Smooth muscle cell of the brain vasculature (primary cell): ENCODE data around the gene TRIM50.
"Not testable (repeated sequence)": the region's sequence is repeated elsewhere in the genome, so short reads cannot be mapped to it uniquely, and the experiment has no call there.

Experiments
- DNase-seq: peaks from one replicate; pipeline ENCODE4 v3.0.0-alpha.2; 2012; ENCODE audit warnings: low read depth, low spot score

TRIM50 gene

DNA sequence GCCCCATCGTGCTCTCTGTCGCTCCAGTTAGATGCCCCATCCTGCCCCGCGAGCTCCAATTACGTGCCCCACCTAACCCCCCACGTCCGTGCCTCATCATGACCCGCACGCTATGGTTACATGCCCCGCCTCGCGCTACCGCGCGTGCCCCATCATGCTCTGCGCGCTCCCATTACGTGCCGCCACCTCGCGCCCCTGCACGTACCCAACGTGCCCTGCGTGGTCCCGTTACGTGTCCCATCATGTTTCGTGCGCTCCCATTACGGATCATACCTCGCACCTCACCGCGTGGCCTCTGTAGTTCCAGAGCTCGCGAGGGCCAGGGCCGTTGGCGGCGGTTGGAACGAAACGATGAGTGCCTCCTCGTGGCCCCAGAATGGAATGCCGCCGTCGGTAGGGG is at the start of gene TRIM50, which contains the start of gene FKBP6:
Gene TRIM50, minus strand, starts transcription at position 161 of the 400 bp plus-strand sequence. CDS start 3,295 bp downstream, outside the sequence.
Gene FKBP6, plus strand, starts transcription at position 240 of the 400 bp plus-strand sequence. CDS start 268 bp downstream, outside the sequence.
- DNase-seq: not testable (repeated sequence)

DNA sequence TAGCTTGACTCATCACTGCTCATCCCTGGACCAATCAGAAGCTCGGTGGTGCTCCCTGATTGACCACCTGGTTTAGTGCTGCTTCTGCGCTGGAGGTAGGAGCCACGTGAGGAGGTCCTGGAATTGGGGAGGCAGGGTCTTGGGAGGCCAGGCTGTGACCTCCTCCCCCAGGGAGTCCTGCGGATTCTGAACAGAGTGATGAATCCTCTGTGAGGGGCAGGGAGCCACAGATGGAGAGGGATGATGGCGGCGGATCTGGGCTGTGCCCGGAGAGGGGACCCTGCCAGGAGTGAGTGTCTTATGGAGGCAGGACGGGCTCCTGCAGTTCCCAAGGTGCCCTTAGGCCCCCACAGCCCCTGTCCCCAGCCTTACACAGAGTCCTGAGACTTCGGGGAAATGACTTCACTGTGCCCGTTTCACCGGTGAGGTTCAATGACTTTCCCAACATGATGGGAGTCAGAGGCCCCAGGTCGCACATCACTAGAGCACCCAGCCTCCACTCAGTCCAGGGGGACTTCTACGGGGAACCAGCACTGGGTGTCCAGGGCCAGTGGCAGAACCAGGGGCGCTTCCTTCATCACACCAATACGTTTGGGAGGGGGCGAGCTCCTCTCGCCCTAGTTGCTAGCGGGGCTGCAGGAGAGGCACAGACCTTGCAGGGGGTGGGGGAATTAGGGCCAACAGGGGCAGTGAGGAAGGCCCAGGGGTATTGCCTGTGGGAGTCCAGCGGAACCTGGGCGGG is 49.0 kb upstream of the TRIM50 start:
- no peak for DNase-seq

DNA sequence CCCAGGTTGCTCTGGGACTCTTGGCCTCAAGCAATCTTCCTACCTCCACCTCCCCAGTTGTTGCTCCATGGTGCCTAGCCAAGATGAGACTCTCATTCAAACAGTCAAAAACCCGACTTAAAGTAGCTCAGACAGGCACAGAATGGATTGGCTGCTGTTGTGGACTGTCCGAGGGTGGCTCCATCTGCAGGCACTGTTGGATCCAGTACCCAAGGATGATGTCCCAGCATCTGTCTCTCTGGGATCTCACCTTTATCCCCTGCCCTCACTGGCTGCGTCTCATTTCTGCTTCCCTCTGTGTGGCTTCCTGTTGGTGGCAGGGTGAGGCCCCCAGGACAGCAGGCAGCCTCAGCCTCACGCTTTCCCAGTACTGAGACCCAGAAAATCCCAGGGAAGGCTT is 48.4 kb upstream of the TRIM50 start:
- not testable (repeated sequence) for DNase-seq

DNA sequence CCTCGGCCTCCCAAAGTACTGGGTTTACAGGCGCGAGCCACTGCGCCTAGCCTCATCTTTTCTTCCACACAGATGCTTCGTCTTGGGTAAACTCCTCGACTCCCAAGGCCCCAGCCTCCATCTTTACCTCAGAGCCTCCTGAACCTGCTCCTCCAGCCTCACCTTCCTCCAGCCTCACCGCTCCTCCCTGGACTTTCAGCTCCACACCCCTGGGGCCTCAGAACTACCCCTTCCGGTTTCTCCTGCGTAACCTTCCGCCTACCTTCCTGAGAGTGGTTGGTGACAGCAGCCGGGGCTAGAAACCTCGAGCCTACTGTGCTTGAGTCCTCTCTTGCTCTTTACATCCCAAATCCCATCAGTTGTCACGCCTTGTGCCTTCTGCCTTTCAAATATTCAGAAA is 45.9 kb upstream of the TRIM50 start:
- DNase-seq: no peak

DNA sequence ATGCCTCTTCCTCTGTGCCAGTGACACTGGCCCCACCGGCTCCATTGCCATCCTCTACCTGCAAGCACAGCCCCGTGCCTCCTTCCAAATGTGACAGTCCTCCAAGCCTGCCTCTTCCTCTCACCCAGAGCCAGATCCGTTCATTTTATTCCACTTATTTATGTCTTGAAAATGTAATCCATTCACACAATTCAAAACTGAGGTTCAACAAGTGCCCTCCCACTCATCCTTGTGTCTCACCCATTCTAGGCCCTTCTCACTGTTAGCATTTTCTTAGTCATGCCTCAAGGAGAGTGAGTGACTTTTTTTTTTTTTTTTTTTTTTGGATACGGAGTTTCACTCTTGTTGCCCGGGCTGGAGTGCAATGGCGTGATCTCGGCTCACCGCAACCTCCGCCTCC is 41.7 kb upstream of the TRIM50 start:
- no peak for DNase-seq

DNA sequence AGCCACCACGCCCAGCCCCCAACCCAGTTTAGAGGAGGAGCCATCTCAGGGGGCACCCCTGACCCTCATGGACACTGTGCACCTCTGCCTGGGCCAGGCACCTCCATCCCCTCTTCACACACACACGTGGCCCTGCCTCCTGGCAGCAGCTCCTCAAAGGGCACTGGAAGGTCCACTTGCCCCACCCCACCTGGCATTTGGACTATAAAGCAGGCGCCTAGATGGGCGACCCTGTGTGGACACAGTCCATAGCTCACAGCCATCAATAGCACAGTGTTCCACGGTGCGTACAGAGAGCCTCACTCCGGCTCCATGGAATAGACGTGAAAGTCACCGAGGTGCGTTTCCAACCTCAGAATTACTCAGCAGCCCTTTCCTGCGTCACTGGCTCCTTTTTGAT is 41.1 kb upstream of the TRIM50 start:
- DNase-seq: no peak

DNA sequence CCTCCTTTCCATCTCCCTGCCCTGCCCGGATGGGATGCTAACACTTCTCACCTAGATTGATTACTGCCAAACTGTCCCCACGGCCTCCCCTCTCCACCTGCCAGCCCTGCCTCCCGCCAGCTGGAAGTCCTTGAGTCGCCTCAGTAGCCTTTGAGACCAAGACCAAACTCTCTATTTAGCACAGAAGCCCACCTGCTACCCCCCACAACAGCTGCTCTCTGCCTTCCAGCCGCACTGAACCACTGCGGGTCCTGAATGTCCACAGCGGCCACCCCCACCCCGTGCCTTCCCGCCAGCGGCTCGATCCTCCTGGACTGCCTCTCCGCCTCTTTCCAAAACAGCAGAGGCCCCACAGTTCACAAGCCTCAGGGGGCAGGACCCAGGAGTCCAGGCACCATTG is 39.1 kb upstream of the TRIM50 start:
- no peak for DNase-seq

DNA sequence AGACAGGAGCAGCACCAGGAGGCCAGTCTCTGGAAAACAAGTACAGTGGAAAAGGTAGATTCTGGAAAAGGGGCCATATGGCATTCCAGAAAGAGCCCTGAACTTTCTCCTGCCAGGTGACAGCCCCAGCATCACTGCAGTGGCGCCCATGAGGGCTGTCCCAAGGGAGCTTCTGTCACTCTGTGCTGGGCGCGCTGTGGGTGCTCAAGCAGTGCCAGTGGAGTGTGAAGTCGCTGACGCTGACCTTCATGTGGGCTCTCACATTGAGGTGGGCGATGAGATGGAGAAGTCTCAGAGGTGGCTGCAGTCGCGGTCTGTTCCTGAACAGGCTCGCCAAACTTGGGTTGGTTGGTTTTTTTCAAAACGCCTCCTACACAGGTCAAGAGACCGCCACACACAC is 38.2 kb upstream of the TRIM50 start:
- no peak for DNase-seq

DNA sequence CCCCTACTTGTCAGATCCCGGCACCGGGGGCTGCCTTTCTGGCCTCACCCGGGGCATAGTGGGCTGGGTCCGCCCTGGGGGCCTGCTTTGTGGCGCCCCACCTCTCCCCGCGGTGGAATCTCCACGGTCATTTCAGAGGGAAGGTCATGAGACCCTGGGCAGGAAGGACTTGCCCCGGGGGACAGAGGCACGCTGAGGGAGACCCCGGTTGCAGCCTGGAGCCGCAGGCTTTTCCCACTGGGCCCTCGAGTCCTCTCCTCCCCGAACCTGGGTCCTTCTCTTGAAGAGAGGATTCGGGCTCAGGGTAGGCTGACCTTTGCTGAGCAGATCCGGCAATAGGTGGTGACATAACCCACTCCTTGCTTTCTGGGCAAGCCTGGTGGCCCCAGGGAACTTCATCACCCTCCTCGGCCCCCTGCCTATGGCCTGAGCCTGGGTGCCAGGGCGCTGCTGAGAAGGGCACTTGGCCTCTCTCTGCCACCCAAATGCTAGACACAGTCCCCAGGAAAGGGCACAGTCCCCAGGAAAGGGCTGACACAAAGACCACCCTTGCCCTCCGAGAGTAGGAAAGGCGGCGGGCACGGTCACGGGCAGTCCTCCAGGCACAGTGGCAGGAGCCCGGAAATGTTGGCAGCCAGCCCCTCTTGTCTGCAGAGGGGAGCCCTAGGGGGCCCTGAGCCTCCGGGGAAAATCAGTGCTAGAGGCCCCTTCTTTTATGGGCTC is 36.3 kb upstream of the TRIM50 start:
- no peak for DNase-seq

DNA sequence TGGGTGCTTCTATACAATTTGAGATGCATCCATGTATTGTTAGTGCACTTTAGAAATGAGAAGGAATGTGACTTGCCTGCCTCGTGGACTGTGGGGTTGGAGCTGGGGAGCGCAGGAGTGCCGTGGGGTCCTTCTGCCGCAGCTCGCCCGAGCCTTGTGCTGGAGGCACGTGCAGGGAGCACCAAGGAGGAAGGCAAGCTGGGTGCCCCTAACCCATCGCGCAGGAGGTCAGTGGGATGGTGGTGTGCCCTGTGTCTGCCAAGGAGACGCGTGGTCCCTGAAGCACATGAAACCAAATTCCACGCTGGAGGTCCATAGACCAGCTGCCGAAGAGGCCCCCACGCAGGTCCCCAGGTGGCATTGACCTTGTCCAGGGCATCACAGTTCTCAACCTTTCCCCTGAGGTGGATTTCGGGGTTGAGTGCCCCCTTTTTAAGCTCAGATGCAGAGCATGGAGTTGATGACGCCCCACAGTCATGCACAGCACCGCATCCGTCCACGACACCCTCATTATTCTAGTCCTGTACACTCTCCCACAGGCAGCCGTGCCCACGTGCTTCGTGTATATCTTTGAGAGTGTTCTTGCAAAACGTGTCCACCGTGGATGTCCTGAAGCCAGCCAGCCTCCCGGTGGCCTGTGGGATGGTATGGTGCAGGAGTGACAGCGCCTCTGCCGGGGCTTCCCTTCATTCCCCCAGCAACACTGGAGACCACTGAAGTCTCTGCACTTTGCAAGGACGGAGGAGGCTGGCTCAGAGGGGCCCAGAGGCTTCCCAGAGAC is 35.5 kb upstream of the TRIM50 start:
- DNase-seq: no peak

DNA sequence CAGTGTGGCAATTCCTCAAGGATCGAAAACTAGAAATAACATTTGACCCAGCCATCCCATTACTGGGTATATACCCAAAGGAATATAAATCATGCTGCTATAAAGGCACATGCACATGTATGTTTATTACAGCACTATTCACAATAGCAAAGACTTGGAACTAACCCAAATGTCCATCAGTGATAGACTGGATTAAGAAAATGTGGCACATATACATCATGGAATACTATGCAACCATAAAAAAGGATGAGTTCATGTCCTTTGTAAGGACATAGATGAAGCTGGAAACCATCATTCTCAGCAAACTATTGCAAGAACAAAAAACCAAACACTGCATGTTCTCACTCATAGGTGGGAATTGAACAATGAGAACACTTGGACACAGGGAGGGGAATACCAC is 32.7 kb upstream of the TRIM50 start:
- not testable (repeated sequence) for DNase-seq

DNA sequence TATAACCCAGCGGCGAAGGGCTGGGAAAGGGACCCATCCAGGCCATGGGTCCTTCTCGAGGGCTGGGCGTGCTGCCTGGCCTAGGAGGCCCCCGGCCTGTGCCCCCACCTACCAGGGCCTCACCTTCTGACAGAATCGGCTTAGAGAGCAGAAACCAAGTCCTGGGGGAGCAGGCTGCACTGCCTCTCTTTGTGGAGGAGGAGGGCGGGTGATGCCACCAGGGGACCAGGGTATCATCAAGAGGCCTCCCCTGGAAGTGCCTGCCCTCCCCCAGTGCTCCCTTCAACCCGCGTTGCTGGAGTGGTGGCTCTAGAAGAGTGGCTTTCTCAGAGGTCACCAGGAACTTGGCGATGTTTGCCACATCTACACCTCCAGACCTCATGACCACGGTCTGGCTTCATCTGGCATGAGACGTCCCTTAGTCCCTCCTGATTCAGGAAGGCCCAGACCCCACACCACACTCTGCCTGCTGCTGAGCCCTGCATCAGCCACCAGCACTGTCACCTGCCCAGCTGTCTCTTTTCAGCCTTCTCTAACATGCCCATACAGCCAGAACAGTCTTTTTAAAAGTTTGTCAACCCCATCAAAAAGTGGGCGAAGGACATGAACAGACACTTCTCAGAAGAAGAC is 32.0 kb upstream of the TRIM50 start:
- DNase-seq: no peak

DNA sequence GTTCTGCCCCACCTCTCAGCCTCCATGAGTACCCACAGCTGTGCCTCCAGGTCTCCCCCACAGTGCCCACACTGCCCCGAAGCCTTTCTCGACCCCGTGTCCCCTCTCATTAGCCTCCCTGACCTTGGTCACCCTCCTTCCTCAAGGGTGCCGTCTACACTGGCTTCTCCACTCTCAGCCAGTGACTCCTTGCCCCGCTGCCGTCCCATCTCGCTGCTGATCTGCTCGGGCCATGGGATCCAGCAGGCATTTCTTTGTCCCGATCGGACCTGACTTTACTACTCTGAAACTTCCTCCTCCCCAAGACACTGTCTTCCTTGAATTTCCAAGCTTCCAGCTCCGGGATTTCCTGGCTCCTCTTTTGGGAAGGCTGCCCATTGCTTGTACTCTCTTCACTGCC is 31.4 kb upstream of the TRIM50 start:
- no peak for DNase-seq

DNA sequence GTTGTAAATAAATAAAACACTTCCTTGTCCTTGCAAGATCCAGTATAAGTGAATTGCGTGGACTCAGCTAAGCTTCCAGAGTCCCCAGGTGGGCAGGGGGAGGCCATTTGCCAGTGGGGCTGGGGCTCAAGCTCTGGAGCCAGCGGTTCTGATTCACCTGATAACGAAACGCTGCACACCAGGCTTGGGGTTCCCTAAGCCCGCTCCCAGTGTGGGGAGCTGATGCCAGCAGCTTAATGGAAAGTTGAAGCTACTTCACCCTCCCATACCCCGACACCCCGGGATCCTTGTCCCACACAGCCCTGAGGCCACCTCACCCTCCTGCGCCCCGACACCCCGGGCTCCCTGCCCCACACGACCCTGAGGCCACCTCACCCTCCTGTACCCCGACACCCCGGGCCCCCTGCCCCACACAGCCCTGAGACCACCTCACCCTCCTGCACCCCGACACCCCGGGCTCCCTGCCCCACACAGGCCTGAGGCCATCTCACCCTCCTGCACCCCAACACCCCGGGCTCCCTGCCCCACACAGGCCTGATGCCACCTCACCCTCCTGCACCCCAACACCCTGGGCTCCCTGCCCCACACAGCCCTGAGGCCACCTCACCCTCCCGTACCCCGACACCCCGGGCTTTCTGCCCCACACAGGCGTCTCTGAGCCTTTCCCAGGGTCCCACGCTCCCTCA is 30.9 kb upstream of the TRIM50 start:
- no peak for DNase-seq

DNA sequence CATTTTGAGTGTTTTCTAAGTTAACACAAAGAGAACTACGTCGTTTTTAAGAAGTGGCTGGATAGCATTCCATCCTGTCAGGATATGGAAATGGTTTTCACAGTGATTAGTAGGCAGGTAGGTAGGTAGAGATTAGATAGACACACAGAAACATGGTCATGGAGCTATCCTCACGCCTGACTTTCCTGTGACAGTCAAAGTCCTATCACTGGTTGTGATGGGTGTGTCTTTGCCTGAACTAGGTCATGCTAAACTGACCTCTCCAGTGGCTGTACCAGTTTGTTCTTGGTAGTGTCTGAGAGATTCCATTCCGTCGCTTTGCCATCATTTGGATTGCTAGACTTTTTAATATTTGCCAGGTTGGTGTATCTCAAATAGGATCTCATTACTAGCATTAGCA is 28.3 kb upstream of the TRIM50 start:
- DNase-seq: no peak

DNA sequence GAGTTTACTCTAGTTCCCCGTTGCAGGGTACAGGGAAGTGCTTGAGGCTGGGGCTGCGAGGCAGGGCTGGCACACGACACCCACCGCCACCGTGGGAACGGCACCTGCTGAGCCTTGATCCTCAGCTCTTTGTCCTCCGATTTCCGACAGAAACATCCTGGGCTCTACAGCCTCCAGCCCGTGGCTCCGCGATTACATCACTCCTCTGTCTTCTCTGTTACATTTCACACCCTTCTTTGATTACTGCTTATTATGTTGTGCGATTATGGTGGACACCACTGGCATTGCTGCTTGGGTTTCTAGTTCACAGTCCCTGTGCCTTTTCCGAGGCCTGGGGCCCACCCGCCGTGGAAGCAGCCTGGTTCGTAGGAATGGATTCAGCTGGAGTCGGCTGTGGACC is 26.9 kb upstream of the TRIM50 start:
- no peak for DNase-seq

DNA sequence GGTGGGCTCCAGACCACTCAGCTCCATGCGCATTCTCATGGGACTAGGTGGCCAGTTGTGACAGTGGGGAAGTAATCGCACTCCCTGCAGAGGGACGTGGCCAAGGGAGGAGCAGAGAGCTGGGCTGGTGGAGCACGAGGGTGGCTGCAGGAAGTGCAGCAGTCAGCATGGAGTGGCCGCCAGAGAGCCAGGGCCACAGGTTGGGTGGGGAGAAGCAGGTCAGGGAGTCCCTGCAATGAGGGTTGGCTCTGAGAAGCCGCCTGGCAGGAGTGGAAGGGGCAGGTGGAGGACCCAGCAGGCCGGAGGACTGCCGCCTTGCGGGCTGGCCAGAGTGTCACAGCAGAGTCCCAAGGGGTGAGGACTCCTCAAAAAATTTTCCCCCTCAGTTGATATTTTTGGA is 26.3 kb upstream of the TRIM50 start:
- no peak for DNase-seq

DNA sequence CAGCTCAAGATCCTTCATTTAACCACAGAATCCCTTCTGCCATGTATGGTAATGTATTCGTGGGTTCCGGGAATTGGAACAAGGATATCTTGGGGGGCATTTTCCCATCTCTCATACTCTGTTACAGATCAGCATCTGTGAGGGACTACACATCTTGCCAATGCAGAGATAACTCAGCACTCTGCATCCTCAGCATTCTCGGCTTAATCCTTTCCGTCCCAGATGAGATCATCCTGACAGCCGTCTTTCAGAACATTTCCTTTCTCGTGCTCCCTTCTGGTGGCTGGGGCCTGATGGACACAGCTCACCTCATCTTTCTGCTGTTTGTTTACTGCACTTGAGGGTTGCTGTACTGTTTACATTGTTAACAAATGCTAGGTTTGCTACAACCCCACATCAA is 25.4 kb upstream of the TRIM50 start:
- no peak for DNase-seq

DNA sequence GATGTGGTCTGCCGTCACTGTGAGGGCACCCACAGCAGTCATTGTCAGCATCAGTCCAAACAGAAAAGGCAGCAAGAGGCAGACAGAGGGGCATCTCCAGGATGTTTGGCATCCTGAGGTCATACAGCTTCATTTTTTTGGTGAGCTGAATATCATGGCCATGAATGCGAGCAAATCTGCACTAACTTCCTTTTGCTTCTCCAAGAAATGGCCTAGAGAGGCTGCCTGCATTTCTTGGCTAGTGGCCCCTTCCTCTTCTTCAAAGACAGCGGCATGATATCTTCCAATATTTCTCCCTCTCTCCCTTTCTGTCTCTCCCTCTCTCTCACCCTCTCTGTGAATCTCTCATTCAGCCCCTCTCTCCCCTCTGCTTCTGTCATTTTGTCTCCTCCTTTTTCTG is 24.9 kb upstream of the TRIM50 start:
- no peak for DNase-seq

DNA sequence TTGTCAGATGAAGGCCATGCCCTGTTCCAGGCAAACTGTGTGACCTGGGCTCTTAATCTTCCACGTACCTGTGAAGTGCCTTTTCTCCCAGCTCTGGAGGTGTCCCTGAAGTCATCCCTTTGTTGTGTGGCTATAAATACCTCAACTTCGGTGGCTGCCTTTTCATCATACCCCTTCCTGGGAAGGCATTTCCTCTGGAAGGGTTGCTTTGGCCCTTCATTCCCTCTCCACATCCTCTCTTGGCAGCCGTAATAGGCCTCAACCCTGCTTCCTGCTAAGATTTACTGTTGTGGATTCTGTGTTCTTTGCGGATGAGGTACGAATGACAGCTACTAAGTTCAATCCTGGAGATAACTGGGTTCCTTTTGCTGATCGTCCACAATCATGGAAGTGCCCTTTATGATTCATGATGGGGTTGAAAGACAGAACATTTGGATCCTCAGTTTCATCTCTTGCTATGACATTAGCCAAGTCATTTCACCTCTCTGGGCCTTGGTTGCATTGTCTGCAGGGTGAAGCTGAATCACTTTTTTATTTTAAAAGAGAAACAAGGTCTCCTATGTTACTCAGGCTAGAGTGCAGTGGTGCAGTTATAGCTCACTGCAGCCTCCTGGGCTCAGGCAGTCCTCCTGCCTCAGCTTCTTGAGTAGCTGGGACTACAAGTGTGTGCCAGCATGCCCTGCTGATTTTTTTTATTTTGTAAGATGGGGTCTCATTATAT is 23.7 kb upstream of the TRIM50 start:
- DNase-seq: no peak
